HL-60 (cell line): ENCODE measurements around the gene CD164.

Source experiments
- POLR2AphosphoS5 ChIP-seq: IDR thresholded peaks from 2 replicates; pipeline ENCODE4 v1.6.1; 2012; ENCODE audit warnings: low read depth
- TF ChIP-seq, protein P1 (sequence below): IDR thresholded peaks from one replicate; pipeline ENCODE4 v1.5.1; 2011; ENCODE audit warnings: low read length, control low read depth, inconsistent platforms; ENCODE audit not compliant: insufficient read depth

DNA sequence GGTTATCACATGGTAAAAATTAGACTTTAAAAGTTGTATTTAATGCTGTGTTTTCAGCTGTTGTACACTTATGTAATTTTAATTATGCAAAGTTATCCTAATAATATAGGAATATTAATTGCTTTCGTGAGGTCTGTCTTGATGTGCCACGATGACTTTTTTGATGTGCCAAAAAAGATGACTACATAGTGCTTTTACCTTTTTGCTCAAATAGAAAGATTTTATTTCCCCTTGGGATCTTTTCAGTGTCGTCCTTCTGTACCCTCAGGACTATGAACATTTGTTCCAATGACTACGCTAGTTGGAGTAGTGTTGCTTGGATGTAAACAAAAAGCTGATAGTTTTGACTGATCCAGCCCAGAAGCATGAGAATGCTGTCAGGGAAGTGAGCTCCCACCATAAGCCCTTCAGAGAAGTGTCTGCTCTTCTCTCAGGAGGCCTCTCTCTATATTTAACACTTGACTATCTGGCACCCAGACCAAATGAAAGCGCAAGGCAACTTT, 1.2 kb upstream of the CD164 start:
- no peak for TF ChIP-seq POLR2AphosphoS5
- TF ChIP-seq, protein P1, sequence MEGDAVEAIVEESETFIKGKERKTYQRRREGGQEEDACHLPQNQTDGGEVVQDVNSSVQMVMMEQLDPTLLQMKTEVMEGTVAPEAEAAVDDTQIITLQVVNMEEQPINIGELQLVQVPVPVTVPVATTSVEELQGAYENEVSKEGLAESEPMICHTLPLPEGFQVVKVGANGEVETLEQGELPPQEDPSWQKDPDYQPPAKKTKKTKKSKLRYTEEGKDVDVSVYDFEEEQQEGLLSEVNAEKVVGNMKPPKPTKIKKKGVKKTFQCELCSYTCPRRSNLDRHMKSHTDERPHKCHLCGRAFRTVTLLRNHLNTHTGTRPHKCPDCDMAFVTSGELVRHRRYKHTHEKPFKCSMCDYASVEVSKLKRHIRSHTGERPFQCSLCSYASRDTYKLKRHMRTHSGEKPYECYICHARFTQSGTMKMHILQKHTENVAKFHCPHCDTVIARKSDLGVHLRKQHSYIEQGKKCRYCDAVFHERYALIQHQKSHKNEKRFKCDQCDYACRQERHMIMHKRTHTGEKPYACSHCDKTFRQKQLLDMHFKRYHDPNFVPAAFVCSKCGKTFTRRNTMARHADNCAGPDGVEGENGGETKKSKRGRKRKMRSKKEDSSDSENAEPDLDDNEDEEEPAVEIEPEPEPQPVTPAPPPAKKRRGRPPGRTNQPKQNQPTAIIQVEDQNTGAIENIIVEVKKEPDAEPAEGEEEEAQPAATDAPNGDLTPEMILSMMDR = no peak
